Measurements from ENCODE around the gene ST8SIA6. TPM values are rescaled to one million over a fixed set of nuclear protein-coding genes. Genes with fewer than 3 reads are reported as not detected.

The ST8SIA6 gene
- total RNA-seq, 1 experiment from 2014 or later: 0.14 TPM

GRCh38 chr10:17465328-17466125 lies 11.1 kb upstream of the ST8SIA6 start:
- DNase-seq: no peak
- intact Hi-C loops (cut with micrococcal nuclease; ENCODE audit: unreplicated experiment): no loop called here
- TF ChIP-seq CTCF (IDR thresholded peaks at IDR 0.05; ENCODE audit: unreplicated experiment): no peak
- Mint-ChIP-seq H3K27ac (ENCODE audit: unreplicated experiment) (no peak overlapping the region), H3K4me1 (ENCODE audit: low read depth, unreplicated experiment) (no peaks in the 10 kb centered on the region), H3K27me3 (ENCODE audit: unreplicated experiment) (no peaks in the 10 kb centered on the region), H3K4me3 (ENCODE audit: low read depth, unreplicated experiment) (no peak overlapping the region), H3K9me3 (ENCODE audit: low read depth, unreplicated experiment) (peaks cover 5% of the 10 kb centered on the region), H3K36me3 (ENCODE audit: insufficient read depth, unreplicated experiment) (no peaks in the 10 kb centered on the region)
- BruUV-seq (replicated peaks): no TSS peak
- CTCF ChIA-PET: interaction anchor here (0.6 kb wide), 1 partner anchor 9 kb away, joined by 5 read pairs; no protein-coding TSS in a partner anchor

- DNase-seq: no peak
- Mint-ChIP-seq H3K4me1 (ENCODE audit: low read depth, unreplicated experiment) (no peaks in the 10 kb centered on the region), H3K4me3 (ENCODE audit: low read depth, unreplicated experiment) (no peak overlapping the region), H3K36me3 (ENCODE audit: insufficient read depth, unreplicated experiment) (no peaks in the 10 kb centered on the region), H3K27me3 (ENCODE audit: unreplicated experiment) (no peaks in the 10 kb centered on the region), H3K27ac (ENCODE audit: unreplicated experiment) (no peak overlapping the region), H3K9me3 (ENCODE audit: low read depth, unreplicated experiment) (no peaks in the 10 kb centered on the region)
- intact Hi-C loops (cut with micrococcal nuclease; ENCODE audit: unreplicated experiment): no loop called here
- BruUV-seq (replicated peaks): no TSS peak
- TF ChIP-seq CTCF (IDR thresholded peaks at IDR 0.05; ENCODE audit: unreplicated experiment): no peak
- CTCF ChIA-PET: no interaction called here
These were observed 10.2 kb upstream of the ST8SIA6 start for GRCh38 chr10:17464545-17464944.

GRCh38 chr10:17460756-17461155 lies 6.4 kb upstream of the ST8SIA6 start:
- Mint-ChIP-seq H3K36me3 (ENCODE audit: insufficient read depth, unreplicated experiment) (no peaks in the 10 kb centered on the region), H3K9me3 (ENCODE audit: low read depth, unreplicated experiment) (no peaks in the 10 kb centered on the region), H3K27ac (ENCODE audit: unreplicated experiment) (no peak overlapping the region), H3K27me3 (ENCODE audit: unreplicated experiment) (no peaks in the 10 kb centered on the region), H3K4me3 (ENCODE audit: low read depth, unreplicated experiment) (no peak overlapping the region), H3K4me1 (ENCODE audit: low read depth, unreplicated experiment) (no peaks in the 10 kb centered on the region)
- DNase-seq: no peak
- BruUV-seq (replicated peaks): no TSS peak
- no peak for TF ChIP-seq CTCF (IDR thresholded peaks at IDR 0.05; ENCODE audit: unreplicated experiment)
- CTCF ChIA-PET: no interaction called here
- intact Hi-C loops (cut with micrococcal nuclease; ENCODE audit: unreplicated experiment): no loop called here

- Mint-ChIP-seq H3K4me3 (ENCODE audit: low read depth, unreplicated experiment) (no peak overlapping the region), H3K9me3 (ENCODE audit: low read depth, unreplicated experiment) (no peaks in the 10 kb centered on the region), H3K36me3 (ENCODE audit: insufficient read depth, unreplicated experiment) (peaks cover 13% of the 10 kb centered on the region), H3K27ac (ENCODE audit: unreplicated experiment) (no peak overlapping the region), H3K4me1 (ENCODE audit: low read depth, unreplicated experiment) (no peaks in the 10 kb centered on the region), H3K27me3 (ENCODE audit: unreplicated experiment) (peaks cover 10% of the 10 kb centered on the region)
- TF ChIP-seq CTCF (IDR thresholded peaks at IDR 0.05; ENCODE audit: unreplicated experiment): no peak
- no peak for DNase-seq
- intact Hi-C loops (cut with micrococcal nuclease; ENCODE audit: unreplicated experiment): loop anchor here (10.0 kb wide), 1 partner anchor 128 kb away; no protein-coding TSS in a partner anchor
- no TSS peak for BruUV-seq (replicated peaks)
- CTCF ChIA-PET: interaction anchor here (0.6 kb wide), 1 partner anchor 207 kb away, joined by 3 read pairs; no protein-coding TSS in a partner anchor
These were observed 2.7 kb upstream of the ST8SIA6 start for GRCh38 chr10:17457083-17457482.
